ENCODE results near the gene CPA2.

Gene CPA2

GRCh38 chr7:130334274-130334673 is 67.6 kb downstream of the CPA2 start:
- TF ChIP-seq MAX (IDR thresholded peaks at IDR 0.05; ENCODE audit: low read depth, low read length) (no peak), POLR2A (IDR thresholded peaks at IDR 0.05; ENCODE audit: extremely low read depth, insufficient read length) (no peak), CTCF (IDR thresholded peaks at IDR 0.05; ENCODE audit: low read depth, low read length) (no peak), MYC (IDR thresholded peaks at IDR 0.05; ENCODE audit: low read depth, low read length) (no peak)
- no peak for DNase-seq (ENCODE audit: low read depth)

GRCh38 chr7:130337410-130337971 is 70.8 kb downstream of the CPA2 start:
- no peak overlapping the region for H3K4me3 ChIP-seq (ENCODE audit: low read depth, low read length)
- no peak for TF ChIP-seq CTCF (IDR thresholded peaks at IDR 0.05; ENCODE audit: low read depth, low read length)
- TF ChIP-seq MAX (IDR thresholded peaks at IDR 0.05; ENCODE audit: low read depth, low read length) = no peak
- TF ChIP-seq POLR2A (IDR thresholded peaks at IDR 0.05; ENCODE audit: extremely low read depth, insufficient read length) = no peak
- no peak for TF ChIP-seq MYC (IDR thresholded peaks at IDR 0.05; ENCODE audit: low read depth, low read length)
- no peak for DNase-seq (ENCODE audit: low read depth)

More at GRCh38 chr7:130334274-130334673, 67.6 kb downstream of the CPA2 start:
- H3K4me3 ChIP-seq (ENCODE audit: low read depth, low read length) = no peak overlapping the region

GRCh38 chr7:130338233-130338632 is 71.6 kb downstream of the CPA2 start:
- no peak for TF ChIP-seq CTCF (IDR thresholded peaks at IDR 0.05; ENCODE audit: low read depth, low read length)
- no peak for TF ChIP-seq MYC (IDR thresholded peaks at IDR 0.05; ENCODE audit: low read depth, low read length)
- no peak for TF ChIP-seq MAX (IDR thresholded peaks at IDR 0.05; ENCODE audit: low read depth, low read length)
- no peak for TF ChIP-seq POLR2A (IDR thresholded peaks at IDR 0.05; ENCODE audit: extremely low read depth, insufficient read length)
- no peak for DNase-seq (ENCODE audit: low read depth)
- no peak overlapping the region for H3K4me3 ChIP-seq (ENCODE audit: low read depth, low read length)
